Prostate gland (tissue), 2 donors: Measurements from ENCODE around the gene KRTAP10-10.

Experiments used
- POLR2AphosphoS5 ChIP-seq: sonication (generic); formaldehyde crosslinking; IDR thresholded peaks from one replicate; pipeline ENCODE4 v1.6.1; 2017; ENCODE audit warnings: antibody characterized with exemption
- TF ChIP-seq, protein P1 (sequence below), 4 experiments: fragments of 200-600 bp in 2 of 4; fragments of 450-650 bp in 2 of 4; sonication (generic) in 2 of 4; IDR thresholded peaks; 1 replicate in 3 of 4; 2 replicates in 1 of 4; pipeline ENCODE4 v1.5.1; 2016 to 2019; ENCODE audit warnings: antibody characterized with exemption in 4 of 4, mild to moderate bottlenecking in 2 of 4, moderate library complexity in 2 of 4

- TF ChIP-seq, protein P1, sequence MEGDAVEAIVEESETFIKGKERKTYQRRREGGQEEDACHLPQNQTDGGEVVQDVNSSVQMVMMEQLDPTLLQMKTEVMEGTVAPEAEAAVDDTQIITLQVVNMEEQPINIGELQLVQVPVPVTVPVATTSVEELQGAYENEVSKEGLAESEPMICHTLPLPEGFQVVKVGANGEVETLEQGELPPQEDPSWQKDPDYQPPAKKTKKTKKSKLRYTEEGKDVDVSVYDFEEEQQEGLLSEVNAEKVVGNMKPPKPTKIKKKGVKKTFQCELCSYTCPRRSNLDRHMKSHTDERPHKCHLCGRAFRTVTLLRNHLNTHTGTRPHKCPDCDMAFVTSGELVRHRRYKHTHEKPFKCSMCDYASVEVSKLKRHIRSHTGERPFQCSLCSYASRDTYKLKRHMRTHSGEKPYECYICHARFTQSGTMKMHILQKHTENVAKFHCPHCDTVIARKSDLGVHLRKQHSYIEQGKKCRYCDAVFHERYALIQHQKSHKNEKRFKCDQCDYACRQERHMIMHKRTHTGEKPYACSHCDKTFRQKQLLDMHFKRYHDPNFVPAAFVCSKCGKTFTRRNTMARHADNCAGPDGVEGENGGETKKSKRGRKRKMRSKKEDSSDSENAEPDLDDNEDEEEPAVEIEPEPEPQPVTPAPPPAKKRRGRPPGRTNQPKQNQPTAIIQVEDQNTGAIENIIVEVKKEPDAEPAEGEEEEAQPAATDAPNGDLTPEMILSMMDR (IDR thresholded peaks at IDR 0.05): no peak
- no peak for TF ChIP-seq POLR2AphosphoS5
Measured at GRCh38 chr21:44654576-44655175, 17.5 kb downstream of the KRTAP10-10 start, which contains the start of gene KRTAP12-4.
